Transverse colon (tissue), 4 donors: ENCODE measurements around the gene AASDH.

Source experiments
- CTCF ChIP-seq, 5 experiments: fragments of 200-600 bp in 3 of 5; fragments of 450-650 bp in 2 of 5; sonication (generic) in 3 of 5; IDR thresholded peaks; 1 replicate in 2 of 5; 2 replicates in 3 of 5; pipeline ENCODE4 v1.5.1; 2016 to 2017; ENCODE audit warnings: antibody characterized with exemption in 5 of 5, inconsistent platforms in 3 of 5, mild to moderate bottlenecking in 2 of 5, moderate library complexity in 1 of 5
- EP300 ChIP-seq: sonication (generic); formaldehyde crosslinking; IDR thresholded peaks from one replicate; pipeline ENCODE4 v1.6.1; 2017; ENCODE audit warnings: antibody characterized with exemption, low read depth
- POLR2A ChIP-seq: fragments of 450-650 bp; IDR thresholded peaks from one replicate; pipeline ENCODE4 v1.6.1; 2016; ENCODE audit warnings: antibody characterized with exemption, mild to moderate bottlenecking, moderate library complexity
- POLR2AphosphoS5 ChIP-seq, 3 donors: sonication (generic); formaldehyde crosslinking; IDR thresholded peaks; one replicate each; pipeline ENCODE4 v1.6.1; 2016; ENCODE audit warnings: antibody characterized with exemption in 3 of 3

GRCh38 chr4:56307423-56307822, 79.9 kb downstream of the AASDH start:
- no peak for TF ChIP-seq POLR2AphosphoS5 (IDR thresholded peaks at IDR 0.05)
- TF ChIP-seq CTCF (IDR thresholded peaks at IDR 0.05) = no peak
- TF ChIP-seq EP300 = no peak
- TF ChIP-seq POLR2A = no peak
